IMR-90 (cell line): ENCODE results near the gene MB.

Experiments
- CTCF ChIP-seq: conservative IDR thresholded peaks from 2 replicates; pipeline ENCODE4 v1.5.1; 2012; ENCODE audit warnings: mild to moderate bottlenecking, low read depth, low read length, improper control_type of control experiment
- MAFK ChIP-seq: IDR thresholded peaks from 2 replicates; pipeline ENCODE4 v1.6.1; 2012; ENCODE audit warnings: low read depth, low read length, improper control_type of control experiment
- MAZ ChIP-seq: IDR thresholded peaks from 2 replicates; pipeline ENCODE4 v1.6.1; 2012; ENCODE audit warnings: low read depth, mild to moderate bottlenecking, low read length, improper control_type of control experiment, moderate library complexity, borderline replicate concordance
- POLR2A ChIP-seq: IDR thresholded peaks from 2 replicates; pipeline ENCODE4 v1.6.1; 2012; ENCODE audit warnings: mild to moderate bottlenecking, low read depth, low read length
- USF2 ChIP-seq: fragments of 150-350 bp; IDR thresholded peaks from 2 replicates; pipeline ENCODE4 v1.6.1; 2017; ENCODE audit warnings: mild to moderate bottlenecking, antibody characterized with exemption, low read length, low read depth

GRCh38 chr22:35627267-35628041 lies 10.3 kb upstream of the MB start:
- TF ChIP-seq MAZ (peak; percentile 95), POLR2A (no peak), CTCF (peak; percentile 81), USF2 (no peak), MAFK (no peak)
